Neural crest cell (in vitro differentiated cells): ENCODE results near the gene CBX5. TPM values are rescaled to one million over a fixed set of nuclear protein-coding genes. Genes with fewer than 3 reads are reported as not detected.
A peak's percentile ranks its signal among the peaks of the same experiment; 100 is the strongest.

ENCODE experiments used
- DNase-seq: peaks from one replicate; pipeline ENCODE4 v3.0.0; 2021; ENCODE audit warnings: low read depth, mixed read lengths, low spot score
- H3K27ac Mint-ChIP-seq: one replicate; pipeline ENCODE4 v1.8.0; 2021; ENCODE audit warnings: mild to moderate bottlenecking, mixed read lengths; ENCODE audit not compliant: unreplicated experiment
- H3K27me3 Mint-ChIP-seq: 2 replicates; pipeline ENCODE4 v1.8.0; 2021; ENCODE audit warnings: low read depth, mild to moderate bottlenecking, mixed read lengths
- H3K36me3 Mint-ChIP-seq: 2 replicates; pipeline ENCODE4 v1.8.0; 2021; ENCODE audit warnings: low read depth, mild to moderate bottlenecking, mixed read lengths
- H3K4me1 Mint-ChIP-seq: 2 replicates; pipeline ENCODE4 v1.8.0; 2021; ENCODE audit warnings: mixed read lengths
- H3K4me3 Mint-ChIP-seq: one replicate; pipeline ENCODE4 v1.8.0; 2021; ENCODE audit warnings: mild to moderate bottlenecking, mixed read lengths
- H3K9me3 Mint-ChIP-seq: 2 replicates; pipeline ENCODE4 v1.8.0; 2021; ENCODE audit warnings: mixed read lengths
- total RNA-seq: library from RNA; stranded (reverse); gene quantifications from 2 replicates; pipeline ENCODE4 v1.2.1, GENCODE V29; 2021
- TF ChIP-seq, protein P1 (sequence below): fragments of 200-600 bp; sonication (generic); conservative IDR thresholded peaks from 2 replicates; pipeline ENCODE4 v1.5.0; 2021; ENCODE audit warnings: antibody characterized with exemption, mild to moderate bottlenecking

Gene CBX5
- total RNA-seq, 1 donor from 2014 or later = 369 TPM

DNA sequence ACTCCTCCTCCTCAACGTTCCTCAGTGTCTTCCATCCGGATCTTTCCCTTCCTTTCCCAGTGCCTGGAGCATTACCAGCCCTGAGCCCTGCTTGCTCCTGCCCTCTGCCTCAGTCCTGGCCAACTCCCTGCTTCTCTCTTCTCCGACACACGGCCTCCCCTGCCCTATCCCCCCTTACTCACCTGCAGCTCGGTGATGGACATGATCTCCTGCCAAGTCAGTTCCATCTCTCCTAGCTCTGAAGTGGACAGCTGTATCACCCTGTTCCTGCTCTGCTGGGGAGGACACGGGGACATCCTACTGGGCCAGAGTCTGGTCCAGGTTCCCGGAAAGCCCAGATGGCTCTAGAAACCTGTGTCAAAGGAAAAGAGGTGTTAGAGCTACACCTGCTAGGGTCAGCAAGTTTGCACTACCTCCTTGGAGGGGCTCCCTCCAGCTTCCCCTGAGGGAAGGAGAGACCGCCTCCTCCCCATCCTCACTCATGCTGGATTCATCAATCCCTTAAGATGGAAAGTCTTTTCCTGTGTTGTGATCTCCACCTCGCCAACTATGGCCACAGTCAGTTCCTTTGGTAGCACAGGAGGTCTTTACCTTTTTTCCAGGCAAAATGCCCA lies 15.1 kb upstream of the CBX5 start:
- Mint-ChIP-seq H3K9me3 (no peaks in the 10 kb centered on the region), H3K36me3 (peaks cover 4% of the 10 kb centered on the region), H3K27ac (peak overlapping the region; percentile 88), H3K4me3 (peak overlapping the region; percentile 15), H3K27me3 (peaks cover 18% of the 10 kb centered on the region), H3K4me1 (peaks cover 35% of the 10 kb centered on the region)
- TF ChIP-seq, protein P1, sequence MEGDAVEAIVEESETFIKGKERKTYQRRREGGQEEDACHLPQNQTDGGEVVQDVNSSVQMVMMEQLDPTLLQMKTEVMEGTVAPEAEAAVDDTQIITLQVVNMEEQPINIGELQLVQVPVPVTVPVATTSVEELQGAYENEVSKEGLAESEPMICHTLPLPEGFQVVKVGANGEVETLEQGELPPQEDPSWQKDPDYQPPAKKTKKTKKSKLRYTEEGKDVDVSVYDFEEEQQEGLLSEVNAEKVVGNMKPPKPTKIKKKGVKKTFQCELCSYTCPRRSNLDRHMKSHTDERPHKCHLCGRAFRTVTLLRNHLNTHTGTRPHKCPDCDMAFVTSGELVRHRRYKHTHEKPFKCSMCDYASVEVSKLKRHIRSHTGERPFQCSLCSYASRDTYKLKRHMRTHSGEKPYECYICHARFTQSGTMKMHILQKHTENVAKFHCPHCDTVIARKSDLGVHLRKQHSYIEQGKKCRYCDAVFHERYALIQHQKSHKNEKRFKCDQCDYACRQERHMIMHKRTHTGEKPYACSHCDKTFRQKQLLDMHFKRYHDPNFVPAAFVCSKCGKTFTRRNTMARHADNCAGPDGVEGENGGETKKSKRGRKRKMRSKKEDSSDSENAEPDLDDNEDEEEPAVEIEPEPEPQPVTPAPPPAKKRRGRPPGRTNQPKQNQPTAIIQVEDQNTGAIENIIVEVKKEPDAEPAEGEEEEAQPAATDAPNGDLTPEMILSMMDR = no peak
- DNase-seq = no peak

DNA sequence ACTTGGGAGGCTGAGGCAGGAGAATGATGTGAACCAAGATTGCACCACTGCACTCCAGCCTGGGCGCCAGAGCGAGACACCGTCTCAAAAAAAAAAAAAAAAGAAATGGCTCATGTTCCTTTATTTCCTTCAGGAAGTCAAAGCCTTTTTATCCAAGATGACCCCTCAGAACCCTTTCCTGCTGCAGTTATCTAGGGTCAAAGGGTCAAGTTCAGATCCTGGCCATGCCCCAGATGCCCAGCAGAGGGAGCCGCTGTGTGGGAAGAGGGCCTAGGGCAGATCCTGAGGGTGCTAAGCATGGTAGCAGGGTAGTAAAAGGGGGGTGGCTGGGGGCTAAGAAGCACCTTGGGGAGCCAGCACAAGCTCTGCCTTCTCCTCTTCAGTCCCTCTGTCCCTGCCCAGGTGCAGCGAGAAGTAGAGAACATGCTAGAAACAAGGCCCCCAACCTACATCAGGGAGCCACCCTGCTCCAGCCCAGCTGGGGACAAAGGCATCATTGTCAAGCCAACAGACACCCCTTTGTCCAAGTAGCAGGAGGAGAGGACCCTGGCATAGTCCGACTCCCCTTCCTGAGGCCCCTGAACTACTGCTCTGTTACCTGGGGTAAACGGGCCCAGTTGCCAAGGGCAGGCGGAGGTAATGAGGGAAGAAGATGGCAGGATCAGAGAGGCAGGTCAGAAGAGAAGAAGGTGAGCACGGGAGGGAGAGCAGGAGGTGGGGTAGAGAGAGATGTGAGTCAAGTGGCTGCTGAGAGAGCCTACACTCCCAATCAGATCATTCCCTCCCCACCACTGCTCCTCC lies 14.4 kb upstream of the CBX5 start:
- H3K9me3 Mint-ChIP-seq = no peaks in the 10 kb centered on the region

DNA sequence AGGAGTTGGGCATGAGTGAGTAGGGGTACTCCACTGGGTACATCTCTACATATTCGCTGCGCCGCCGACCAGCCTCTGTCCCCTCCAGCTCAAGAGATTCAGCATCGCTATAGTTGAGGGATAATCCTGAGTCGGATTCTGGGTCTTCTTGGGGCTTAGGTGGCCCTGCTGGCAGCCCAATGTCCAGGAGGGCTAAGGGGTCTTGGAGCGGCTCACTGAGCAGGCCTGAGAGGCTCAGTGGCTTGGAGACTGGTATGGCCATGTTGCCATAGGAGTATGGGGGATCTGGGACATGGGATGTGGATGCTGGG lies 13.0 kb upstream of the CBX5 start:
- TF ChIP-seq, protein P1 = no peak
- H3K27me3 Mint-ChIP-seq = peaks cover 9% of the 10 kb centered on the region
- H3K36me3 Mint-ChIP-seq = peaks cover 4% of the 10 kb centered on the region
- H3K4me3 Mint-ChIP-seq = peak overlapping the region; percentile 44
- H3K27ac Mint-ChIP-seq = no peak overlapping the region
- no peaks in the 10 kb centered on the region for H3K9me3 Mint-ChIP-seq
- DNase-seq = no peak
- peaks cover 32% of the 10 kb centered on the region for H3K4me1 Mint-ChIP-seq

More for the DNA sequence above, 14.4 kb upstream of the CBX5 start:
- H3K27ac Mint-ChIP-seq = peak overlapping the region; percentile 88
- TF ChIP-seq, protein P1 = peak; percentile 69
- peak; percentile 44 for DNase-seq
- peaks cover 29% of the 10 kb centered on the region for H3K4me1 Mint-ChIP-seq
- peaks cover 11% of the 10 kb centered on the region for H3K27me3 Mint-ChIP-seq
- H3K36me3 Mint-ChIP-seq = peaks cover 4% of the 10 kb centered on the region
- peak overlapping the region; percentile 15 for H3K4me3 Mint-ChIP-seq

DNA sequence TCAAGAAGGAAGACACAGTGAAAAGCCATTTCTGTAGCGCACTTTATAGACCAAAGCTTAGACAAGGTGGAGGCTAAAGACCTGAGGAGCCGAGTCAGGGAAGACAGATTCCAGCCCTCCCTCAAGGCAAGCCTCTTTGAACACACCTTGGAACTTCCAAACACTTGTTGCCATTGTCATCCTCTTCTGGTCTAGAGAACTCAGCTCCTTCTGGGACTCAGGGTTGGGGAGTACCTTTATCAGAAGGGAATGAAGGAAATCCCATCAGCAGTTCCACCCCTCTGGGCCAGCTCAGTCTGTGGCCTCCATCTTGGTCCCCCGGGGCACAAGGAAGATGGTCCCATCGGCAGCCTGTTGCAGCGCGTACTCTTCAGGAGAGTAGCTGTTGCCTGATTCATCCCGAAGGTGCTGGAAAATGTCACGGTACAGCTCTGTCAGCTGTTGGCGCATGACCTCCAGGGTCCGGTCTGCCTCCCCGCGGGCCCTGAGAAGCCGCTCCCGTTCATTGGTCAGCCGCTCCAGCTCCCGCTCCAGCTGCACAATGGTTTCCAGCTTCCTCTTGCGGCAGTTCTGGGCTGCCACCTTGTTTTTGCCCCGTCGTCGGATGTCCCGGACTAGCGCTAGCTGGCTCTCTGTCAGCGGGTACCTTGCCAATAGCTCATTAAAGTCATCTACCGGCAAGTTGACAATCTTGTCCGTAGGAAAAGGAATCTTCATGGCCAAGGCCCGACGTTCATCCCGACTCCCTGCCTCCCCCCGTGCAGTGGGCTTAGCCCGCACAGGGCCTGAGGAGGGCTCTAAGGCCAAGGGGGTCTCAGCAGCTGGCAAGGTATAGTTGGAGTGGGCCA lies 12.4 kb upstream of the CBX5 start:
- H3K36me3 Mint-ChIP-seq = peaks cover 5% of the 10 kb centered on the region
- DNase-seq = no peak
- no peaks in the 10 kb centered on the region for H3K9me3 Mint-ChIP-seq
- peaks cover 9% of the 10 kb centered on the region for H3K27me3 Mint-ChIP-seq
- peak overlapping the region; percentile 38 for H3K4me3 Mint-ChIP-seq
- no peak overlapping the region for H3K27ac Mint-ChIP-seq
- TF ChIP-seq, protein P1 = no peak
- H3K4me1 Mint-ChIP-seq = peaks cover 33% of the 10 kb centered on the region

DNA sequence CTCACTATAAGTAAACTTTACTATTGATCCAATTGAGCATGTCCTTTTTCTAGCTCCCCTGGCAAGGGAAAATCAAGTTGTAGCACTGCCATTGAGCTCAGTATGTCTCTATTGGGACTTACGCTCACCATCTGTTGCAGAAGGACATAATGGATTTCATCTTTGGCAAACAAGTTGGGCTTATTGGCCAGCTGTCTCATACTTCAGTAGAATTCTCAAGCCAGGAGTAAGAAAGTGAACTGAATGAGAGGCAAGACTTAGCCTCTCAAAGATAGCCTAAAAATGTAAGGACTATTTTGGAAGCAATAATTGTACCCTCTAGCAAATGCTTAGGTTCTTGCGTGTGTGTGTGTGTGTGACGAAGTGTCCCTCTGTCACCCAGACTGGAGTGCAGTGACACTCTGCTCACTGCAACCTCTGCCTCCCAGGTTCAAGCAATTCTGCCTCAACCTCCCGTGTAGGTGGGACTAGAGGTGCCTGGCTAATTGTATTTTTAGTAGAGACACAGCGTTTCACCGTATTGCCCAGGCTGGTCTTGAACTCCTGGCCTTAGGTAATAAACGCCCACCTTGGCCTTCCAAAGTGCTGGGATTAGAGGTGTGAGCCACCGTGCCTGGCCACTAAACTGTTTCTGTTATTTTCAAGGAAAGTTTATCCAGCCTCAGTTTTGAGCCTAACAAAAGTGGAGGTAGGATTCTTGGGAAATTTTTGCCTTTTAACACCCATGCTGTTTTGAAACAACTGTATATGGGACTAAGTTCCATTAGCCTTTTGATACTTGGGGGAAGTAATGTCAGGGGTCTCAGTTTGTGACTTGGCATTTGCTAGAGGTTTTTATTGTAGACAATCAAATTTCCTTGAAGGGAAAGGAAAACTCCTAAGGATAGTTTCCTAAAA lies 7.6 kb upstream of the CBX5 start:
- H3K36me3 Mint-ChIP-seq = peaks cover 27% of the 10 kb centered on the region
- TF ChIP-seq, protein P1 = no peak
- no peak for DNase-seq
- peaks cover 19% of the 10 kb centered on the region for H3K27me3 Mint-ChIP-seq
- no peak overlapping the region for H3K4me3 Mint-ChIP-seq
- H3K27ac Mint-ChIP-seq = no peak overlapping the region
- peaks cover 56% of the 10 kb centered on the region for H3K4me1 Mint-ChIP-seq
- no peaks in the 10 kb centered on the region for H3K9me3 Mint-ChIP-seq
